ENCODE measurements around the gene LARGE1.

Gene LARGE1

GRCh38 chr22:33456511-33456910, 463.8 kb downstream of the LARGE1 start:
- DNase-seq: no peak

GRCh38 chr22:33455036-33455435, 465.2 kb downstream of the LARGE1 start:
- DNase-seq: no peak

DNA sequence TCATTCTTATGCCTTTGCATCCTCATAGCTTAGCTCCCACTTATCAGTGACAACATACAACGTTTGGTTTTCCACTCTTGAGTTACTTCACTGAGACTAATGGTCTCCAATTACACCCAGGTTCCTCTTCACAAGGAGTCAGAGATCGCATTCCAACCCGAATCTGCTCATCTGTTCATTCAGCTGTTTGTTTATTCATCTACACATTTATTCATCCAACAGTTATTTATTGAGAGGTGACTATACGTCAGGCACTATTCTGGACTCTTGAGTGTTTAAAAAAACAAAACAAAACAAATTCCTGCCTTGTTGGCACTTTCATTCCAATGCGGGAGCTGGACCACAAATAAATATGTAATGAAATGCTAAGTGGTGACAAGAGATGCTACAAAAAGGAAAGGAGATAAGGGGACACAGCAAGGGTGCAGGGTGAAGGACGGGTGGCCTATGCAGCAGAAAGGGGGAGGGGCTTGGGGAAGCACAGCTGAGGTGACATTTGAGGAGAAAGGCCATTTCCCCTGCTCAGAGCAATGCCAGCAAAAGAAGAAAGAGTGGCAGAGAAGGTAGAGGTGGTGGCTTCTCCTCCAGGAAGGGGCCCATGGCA, 468.3 kb downstream of the LARGE1 start:
- no peak for DNase-seq

DNA sequence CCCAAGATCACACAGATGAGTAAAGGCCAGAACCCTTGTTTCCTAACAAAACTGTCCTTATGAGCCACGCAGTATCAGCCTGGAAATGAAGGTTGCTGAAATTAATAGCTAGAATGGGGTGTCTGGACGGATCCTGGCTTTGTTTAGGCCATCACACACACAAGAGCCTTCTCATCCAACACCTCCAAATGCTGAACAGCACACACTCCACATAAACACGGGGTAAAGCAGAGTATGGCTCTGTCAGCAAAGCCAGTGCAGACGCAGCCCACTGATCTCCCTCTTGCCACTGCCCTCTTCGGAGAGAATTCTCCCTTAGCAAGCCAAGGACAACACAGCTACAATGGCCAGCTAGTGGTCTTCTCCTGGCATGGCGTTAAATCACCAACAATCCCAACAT, 469.5 kb downstream of the LARGE1 start:
- DNase-seq: no peak

DNA sequence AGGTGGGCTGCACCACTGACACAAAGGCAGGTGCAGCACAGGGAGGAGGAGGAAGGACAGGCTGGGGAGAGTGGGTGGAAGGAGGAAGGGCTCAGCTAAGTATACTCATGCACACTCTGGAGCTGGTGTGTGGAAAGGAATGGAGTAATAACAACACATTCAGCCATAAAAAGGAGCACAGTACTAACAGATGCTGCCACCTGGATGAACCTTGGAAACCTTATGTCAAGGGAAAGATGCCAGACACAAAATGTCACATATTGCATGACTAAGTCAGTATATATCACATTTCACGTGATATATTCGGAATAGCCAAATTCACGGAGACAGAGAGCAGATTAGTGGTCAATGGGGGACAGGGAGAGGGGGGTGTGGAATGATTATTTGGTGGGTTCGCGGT, 472.5 kb downstream of the LARGE1 start:
- DNase-seq: no peak

- no peak for DNase-seq
Measured at GRCh38 chr22:33443683-33444082, 476.6 kb downstream of the LARGE1 start.

DNA sequence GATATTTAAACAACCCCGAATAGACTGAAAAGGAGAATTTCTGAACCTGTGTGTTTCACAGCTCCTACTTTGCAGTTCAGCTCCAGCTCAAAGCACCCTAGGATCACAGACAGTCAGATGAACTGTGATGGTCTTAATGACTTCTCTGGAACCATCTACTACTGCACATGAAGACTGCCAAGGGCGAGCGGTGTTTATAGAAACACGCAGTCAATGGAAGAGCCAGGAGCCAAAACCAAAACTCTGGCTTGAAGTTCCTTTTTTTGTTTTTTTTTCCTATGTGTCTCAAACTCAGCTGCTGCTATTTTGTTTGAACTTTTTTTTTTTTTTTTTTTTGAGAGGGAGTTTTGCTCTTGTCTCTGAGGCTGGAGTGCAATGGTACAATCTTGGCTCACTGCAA, 479.5 kb downstream of the LARGE1 start:
- no peak for DNase-seq

DNA sequence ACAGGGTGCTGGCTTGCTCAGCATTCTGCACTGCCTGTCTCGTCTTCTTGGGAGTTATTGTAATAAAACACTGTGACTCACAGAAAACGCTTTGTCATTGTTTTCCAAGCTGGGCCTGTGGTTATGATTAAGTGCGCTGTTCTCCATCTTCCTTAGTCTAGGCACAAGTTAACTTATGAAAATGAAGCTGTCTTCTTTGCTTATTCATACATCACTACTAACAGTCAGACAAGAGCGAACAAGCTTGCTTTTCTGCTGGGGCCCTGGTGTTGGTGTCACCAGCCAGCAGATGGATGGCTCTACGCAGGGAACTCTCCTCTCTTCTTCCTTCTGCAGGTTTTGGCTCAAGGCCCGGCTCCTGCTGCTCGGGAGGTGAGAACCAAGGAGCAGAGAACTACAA, 482.0 kb downstream of the LARGE1 start:
- no peak for DNase-seq

GRCh38 chr22:33431300-33431699, 489.0 kb downstream of the LARGE1 start:
- no peak for DNase-seq

DNA sequence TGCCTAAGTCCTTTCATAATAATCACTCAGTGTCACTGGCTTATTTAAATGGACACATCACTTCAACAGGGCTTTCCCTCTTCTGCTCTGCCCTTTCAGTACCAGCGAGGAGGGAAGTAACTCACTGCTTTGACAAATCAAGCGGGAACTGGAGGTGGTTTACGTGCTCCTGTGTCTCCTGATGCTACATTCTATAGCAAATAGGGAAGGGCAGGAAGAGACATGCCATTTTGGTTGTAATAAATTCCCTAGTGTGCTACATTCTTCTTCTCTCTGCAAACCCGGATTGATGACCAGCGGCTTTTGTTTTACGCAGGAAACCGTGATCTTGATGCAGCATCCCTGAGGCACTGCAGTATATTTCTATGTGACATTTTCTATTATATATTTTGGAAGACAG, 491.0 kb downstream of the LARGE1 start:
- DNase-seq: no peak

DNA sequence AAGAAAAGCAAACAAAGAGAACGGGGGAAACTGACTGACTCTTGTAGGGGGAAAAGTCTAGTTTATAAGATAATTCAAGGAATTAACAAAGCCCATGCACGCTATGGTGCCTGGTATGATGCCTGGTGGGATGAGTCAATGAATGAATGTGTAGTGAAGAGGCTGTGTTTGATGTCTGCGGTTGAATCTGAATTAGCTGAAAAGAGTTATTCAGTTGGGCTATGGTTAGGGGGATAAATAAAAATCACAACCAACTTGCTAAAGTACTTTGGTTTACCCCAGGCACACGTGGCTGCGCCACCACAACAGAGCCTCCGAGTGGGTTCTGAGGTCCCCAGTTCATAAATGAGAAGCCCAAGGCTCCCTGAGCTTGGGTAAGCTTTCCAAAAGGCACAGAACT, 492.8 kb downstream of the LARGE1 start:
- no peak for DNase-seq

DNA sequence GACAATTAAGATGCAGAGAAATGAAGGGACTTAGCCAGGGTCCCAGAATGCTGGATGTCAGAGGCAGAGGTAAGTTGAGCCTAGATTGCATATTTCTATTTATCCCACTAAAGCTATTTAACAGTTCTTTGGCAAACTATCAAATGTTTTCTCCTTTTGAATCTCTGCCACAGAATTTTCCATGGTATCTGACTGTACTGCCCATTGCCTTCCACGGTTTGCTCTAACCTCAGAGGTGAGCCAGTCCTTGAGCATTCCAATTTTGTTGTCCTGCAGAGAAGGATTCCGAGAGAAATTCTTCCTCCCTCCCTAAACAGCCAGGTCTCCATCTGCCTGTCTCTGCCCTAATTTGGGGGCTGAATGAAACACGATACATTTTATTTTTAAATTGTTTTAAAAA, 493.8 kb downstream of the LARGE1 start:
- no peak for DNase-seq

GRCh38 chr22:33421859-33422258, 498.4 kb downstream of the LARGE1 start:
- no peak for DNase-seq

- no peak for DNase-seq
Measured at GRCh38 chr22:33418484-33418883, 501.8 kb downstream of the LARGE1 start.

- DNase-seq: no peak
Measured at GRCh38 chr22:33415401-33415800, 504.9 kb downstream of the LARGE1 start.

DNA sequence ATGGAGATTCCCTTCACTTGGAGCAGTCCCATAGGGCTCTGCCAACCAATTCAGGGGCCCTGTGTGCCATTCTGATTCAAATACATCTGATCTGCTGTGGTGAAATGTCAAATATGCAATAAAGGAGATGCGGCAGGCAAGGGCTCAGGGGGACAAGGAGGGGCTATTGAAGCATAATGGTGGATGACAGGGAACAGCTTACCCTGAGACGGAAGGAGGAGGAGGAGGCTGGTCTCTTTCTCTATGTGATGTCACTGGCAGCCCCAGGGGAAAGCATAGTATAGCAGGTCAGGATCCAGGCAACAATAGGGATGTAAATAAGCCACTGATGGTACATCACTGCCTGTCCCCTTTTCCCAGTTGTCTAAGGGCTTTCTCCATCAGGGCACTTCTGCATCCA, 511.2 kb downstream of the LARGE1 start:
- no peak for DNase-seq

DNA sequence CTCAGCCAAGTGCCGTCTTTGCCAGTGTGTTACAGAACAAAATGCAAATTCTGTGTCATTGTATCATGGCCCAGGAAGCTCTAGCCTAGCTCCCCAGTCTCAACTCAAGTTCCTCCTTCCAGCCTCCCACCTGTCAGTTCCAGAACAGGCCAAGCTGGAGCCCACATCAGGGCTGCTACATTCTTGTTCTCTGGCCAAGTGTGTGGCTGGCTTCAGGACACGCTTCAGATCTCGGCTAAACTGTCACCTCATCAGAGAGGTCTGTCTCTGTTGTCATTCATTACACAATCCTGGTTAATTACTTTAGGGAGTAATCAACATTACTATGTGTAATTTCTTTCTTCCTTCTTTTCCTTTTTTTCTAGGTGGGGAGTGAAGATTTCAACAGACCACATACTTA, 515.1 kb downstream of the LARGE1 start:
- DNase-seq: no peak

GRCh38 chr22:33404723-33405122, 515.6 kb downstream of the LARGE1 start:
- DNase-seq: no peak

DNA sequence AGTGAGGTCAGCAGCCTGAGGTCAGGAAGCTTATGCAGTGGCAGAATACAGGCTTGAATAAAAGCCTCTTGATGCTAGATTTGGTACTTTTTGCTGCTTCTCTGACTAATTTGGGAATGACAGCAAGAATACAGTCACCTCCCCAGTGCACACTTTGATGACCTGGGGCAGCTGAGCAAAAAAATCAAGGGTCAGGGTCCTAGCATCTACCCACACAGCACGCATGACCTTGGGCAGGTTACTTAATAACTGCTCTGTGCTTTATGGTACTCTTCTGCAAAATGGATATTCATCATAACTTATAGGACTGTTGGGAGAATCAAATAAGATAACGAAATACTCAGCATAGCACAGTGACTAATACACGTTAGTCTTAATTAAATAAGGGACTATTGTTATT, 518.0 kb downstream of the LARGE1 start:
- DNase-seq: no peak

DNA sequence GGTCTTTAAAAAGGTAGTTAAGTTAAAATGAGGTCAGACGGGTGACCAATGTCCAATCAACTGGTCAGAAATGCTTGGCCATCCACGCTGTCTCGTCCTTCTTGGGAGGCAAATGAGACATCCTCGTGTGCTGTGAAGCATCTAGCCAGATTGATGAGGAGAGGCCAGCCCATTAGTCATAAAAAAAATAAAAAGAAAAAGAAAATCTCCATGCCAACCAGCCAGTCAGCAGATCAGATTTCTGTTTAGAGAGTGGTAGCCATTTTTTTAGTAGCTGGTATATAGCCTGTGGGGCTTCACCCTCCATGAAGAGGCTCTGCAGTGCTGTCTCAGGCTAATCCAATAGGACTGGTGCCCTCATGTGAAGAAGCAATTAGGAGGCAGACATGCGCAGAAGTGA, 519.0 kb downstream of the LARGE1 start:
- DNase-seq: no peak

DNA sequence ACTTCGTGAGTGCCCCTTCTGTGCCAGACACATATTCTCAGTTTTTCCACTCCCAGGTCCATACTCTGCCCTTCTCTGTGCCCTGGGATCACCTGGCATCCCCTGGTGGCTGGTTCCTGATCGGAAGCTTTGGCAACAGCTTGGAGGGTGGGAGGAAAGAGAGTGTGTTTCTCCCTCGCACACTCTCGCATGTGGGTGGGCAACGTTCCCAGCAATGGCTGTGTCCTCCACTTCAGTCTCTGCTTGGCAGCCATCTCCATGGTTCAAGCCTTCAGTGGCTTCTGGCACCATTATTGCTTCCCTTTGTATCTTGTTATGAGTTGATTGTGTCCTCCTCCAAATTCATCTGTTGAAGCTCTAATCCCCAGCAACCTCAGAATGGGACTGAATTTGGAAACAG, 519.4 kb downstream of the LARGE1 start:
- DNase-seq: no peak

DNA sequence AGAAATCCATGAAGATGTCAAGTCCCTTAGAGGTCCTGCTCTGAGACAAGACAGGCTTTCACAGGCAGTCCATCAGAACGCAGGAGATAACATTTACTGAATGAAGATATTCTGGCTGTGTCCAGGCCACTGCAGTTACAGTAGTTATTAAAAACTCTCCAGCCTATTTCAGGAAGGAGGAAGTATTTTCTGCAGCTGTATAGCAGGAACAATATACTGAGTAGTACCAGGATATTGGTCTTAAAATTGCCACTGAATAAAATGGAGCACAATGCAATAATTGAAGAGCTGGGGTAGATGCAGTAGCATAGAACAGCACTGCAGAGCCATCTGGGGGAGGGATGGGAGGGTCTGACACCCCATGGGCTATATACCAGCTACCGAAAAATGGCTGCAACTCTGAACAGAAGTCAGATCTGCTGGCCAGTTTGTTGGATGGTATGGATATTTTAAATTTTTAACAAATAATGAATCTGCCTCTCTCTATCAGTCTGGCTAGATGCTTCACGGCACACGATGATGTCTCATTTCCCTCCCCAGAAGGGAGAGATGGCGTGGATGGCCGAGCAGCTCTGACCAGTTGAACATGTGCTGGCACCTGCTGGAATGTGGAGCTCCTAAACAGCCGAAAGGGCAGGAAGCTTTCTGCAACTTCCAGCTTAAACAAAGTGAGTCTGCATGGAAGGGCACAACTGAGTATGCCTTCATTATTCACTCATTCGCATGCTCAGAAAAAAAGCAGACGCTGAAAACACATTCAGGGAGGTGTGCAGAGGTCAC, 520.0 kb downstream of the LARGE1 start:
- DNase-seq: no peak

DNA sequence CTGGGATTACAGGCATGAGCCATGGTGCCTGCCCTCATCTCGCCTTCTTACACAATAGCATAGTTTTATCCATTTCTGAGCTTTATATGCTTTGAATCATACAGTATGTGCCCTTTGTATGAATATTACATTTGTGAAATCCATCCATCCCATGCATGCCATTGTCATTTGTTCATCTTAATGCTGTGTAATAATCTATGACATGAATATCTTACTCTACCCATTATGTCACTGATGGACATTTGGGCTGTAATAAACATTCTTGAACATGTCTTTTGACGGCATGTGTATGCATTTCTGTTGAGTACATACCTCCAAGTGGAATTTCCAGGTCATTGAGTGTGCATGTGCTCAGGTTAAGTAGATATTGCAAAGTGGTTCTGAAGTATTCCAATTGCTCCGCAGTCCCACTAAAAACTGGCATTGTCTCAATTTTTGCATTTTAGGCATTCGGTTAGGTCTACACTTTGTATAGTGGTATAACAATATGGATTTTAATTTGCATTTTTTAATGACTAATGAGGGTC, 522.8 kb downstream of the LARGE1 start:
- no peak for DNase-seq

DNA sequence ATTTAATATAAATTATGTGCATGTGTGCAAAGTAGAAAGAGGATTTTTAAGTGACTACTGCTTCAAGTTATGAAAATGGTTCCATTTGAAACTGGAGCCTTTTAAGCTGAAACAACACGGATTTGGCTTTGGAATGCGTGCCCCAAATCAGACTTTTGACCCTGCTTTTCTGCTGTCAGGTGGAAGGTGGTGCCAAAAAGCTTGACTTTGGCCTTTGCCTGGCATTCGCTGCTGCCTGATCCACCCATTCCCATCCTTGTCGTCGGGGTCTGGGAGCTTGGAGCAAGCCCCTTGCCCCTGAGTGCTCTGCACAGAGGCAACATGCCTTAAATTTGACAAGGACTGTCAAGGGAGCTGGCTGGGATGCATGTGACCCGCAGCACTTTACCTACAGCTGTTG, 526.8 kb downstream of the LARGE1 start:
- no peak for DNase-seq

- no peak for DNase-seq
Measured at GRCh38 chr22:33391298-33391697, 529.0 kb downstream of the LARGE1 start.

Data from activated T-cell treated with anti-CD3 and anti-CD28 coated beads, Interleukin-2, amount 50 U/mL, for 1 hour (primary cell).